Colon (tissue), 2 donors: ENCODE measurements around the gene SEL1L.
"Not testable (repeated sequence)": the region's sequence is repeated elsewhere in the genome, so short reads cannot be mapped to it uniquely, and the experiment has no call there.

ENCODE experiments used
- FAIRE-seq: peaks from 2 replicates; lab custom pipeline; 2012; peaks lifted over from hg19 to GRCh38; lab: Jason Lieb, UNC
- donor health status: control.
- donor health status: control.

SEL1L gene

GRCh38 chr14:81446279-81447007 is 87.2 kb downstream of the SEL1L start:
- FAIRE-seq, result no peak

- no peak for FAIRE-seq
Measured at GRCh38 chr14:81441626-81442134, 92.0 kb downstream of the SEL1L start.

- no peak for FAIRE-seq
Measured at GRCh38 chr14:81440041-81440440, 93.6 kb downstream of the SEL1L start.

GRCh38 chr14:81437244-81437643 is 96.4 kb downstream of the SEL1L start:
- FAIRE-seq, result no peak

- no peak for FAIRE-seq
Measured at GRCh38 chr14:81436296-81437138, 97.1 kb downstream of the SEL1L start.

- FAIRE-seq, result no peak
Measured at GRCh38 chr14:81435391-81436295, 98.0 kb downstream of the SEL1L start.

GRCh38 chr14:81435048-81435390 is 98.6 kb downstream of the SEL1L start:
- no peak for FAIRE-seq

- no peak for FAIRE-seq
Measured at GRCh38 chr14:81434230-81434629, 99.4 kb downstream of the SEL1L start.

GRCh38 chr14:81433378-81433777 is 100.3 kb downstream of the SEL1L start:
- no peak for FAIRE-seq

- no peak for FAIRE-seq
Measured at GRCh38 chr14:81432219-81432661, 101.4 kb downstream of the SEL1L start.

- no peak for FAIRE-seq
Measured at GRCh38 chr14:81430235-81430634, 103.4 kb downstream of the SEL1L start.

- not testable (repeated sequence) for FAIRE-seq
Measured at GRCh38 chr14:81429749-81430148, 103.9 kb downstream of the SEL1L start.

- FAIRE-seq, result no peak
Measured at GRCh38 chr14:81429028-81429427, 104.6 kb downstream of the SEL1L start.

GRCh38 chr14:81427348-81428058 is 106.2 kb downstream of the SEL1L start:
- no peak for FAIRE-seq

- FAIRE-seq, result no peak
Measured at GRCh38 chr14:81423504-81423903, 110.1 kb downstream of the SEL1L start.
